ENCODE results near the gene MYLK.

The MYLK gene

DNA sequence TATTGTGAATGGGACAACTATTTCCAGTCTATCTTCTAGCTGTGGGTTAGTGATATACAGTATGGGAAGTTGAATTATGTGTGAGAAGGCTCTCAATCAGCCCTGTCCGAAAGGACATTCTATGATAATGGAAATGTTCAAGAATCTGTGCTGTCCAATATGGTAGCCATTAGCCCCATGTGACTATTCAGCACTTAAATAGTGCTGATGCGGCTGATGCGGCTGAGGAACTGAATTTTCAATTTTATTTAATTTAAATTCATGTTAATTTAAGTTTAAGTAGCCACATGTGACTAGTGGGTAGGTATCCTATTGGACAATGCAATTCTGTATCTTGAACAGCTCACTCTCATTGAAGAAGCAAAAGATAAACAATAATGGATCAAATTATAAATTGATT lies 98.5 kb downstream of the MYLK start:
- TF ChIP-seq POLR2AphosphoS5 (IDR thresholded peaks at IDR 0.05; ENCODE audit: borderline replicate concordance, low read depth, low read length) (no peak), EZH2 (IDR thresholded peaks at IDR 0.05) (no peak), FOXP2 (optimal IDR thresholded peaks at IDR 0.05; ENCODE audit: control extremely low read depth, extremely low read length, insufficient read depth) (no peak)
- no peak overlapping the region for H3K9ac ChIP-seq (ENCODE audit: insufficient read length)
- no peak overlapping the region for H3K4me3 ChIP-seq
- H3K27ac ChIP-seq: no peak overlapping the region
- no peak for DNase-seq (ENCODE audit: low read depth, low spot score)
- H3K36me3 ChIP-seq (ENCODE audit: insufficient read depth, low read length): no peaks in the 10 kb centered on the region
- H3K9me3 ChIP-seq (ENCODE audit: low read depth, low read length): no peaks in the 10 kb centered on the region

DNA sequence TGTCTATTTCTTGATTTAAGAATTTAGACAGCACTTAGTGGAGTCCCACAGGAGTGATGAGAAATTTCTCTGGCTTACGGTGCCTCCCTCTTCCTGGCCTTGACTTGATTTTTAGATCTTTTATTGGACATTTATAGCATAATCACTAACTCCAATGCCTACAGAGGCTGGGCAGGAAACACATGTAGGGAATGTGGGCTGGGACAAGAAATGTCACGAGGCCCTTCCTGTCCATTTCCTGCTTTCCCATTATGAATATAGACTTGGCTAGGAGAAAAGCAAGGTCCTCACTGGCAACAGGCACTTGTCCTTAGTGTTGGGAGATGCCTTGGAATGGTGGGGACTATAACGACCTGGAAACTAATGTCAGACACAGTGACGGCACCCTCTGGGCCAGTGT lies 100.3 kb downstream of the MYLK start:
- no peak overlapping the region for H3K9ac ChIP-seq (ENCODE audit: insufficient read length)

DNA sequence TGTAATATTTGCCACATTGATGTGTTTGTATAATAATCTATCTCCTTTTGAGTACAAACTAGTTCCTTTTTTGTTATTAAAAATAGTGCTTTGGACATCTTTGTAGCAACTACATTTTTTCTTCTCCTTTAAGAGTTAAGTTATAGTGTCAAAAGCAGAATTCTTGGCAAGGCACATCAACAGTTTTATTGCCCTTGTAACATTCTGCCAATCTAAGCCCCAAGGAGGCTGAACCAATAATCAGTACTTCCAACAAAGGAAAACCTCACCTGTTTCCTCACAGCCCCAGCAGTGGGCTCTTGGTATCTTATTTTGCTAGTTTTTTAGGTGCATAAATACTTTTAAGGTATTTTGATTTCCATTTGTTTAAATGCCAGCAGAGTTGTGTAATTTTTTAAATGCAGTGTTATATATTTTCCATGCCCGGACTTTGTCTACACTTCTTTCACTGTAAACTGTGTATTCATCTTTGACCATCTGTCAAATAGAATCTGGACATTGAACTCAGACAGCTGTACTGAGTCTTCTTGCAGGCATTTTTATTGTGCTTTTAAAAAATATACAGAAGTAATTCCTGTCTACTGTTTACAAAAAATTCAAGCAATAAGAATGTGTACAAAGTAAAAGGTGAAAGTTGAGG lies 101.0 kb downstream of the MYLK start:
- H3K4me3 ChIP-seq: no peak overlapping the region
- H3K27ac ChIP-seq: peak overlapping the region; percentile 34; the same call in 1 of the 2 replicates
- H3K9me3 ChIP-seq (ENCODE audit: low read depth, low read length): no peaks in the 10 kb centered on the region
- no peak overlapping the region for H3K9ac ChIP-seq (ENCODE audit: insufficient read length)
- TF ChIP-seq EZH2 (IDR thresholded peaks at IDR 0.05): no peak
- TF ChIP-seq POLR2AphosphoS5 (IDR thresholded peaks at IDR 0.05; ENCODE audit: borderline replicate concordance, low read depth, low read length): no peak
- no peak for TF ChIP-seq FOXP2 (optimal IDR thresholded peaks at IDR 0.05; ENCODE audit: control extremely low read depth, extremely low read length, insufficient read depth)
- no peak for DNase-seq (ENCODE audit: low read depth, low spot score)
- H3K36me3 ChIP-seq (ENCODE audit: insufficient read depth, low read length): no peaks in the 10 kb centered on the region

More for the DNA sequence above, 100.3 kb downstream of the MYLK start:
- Histone ChIP-seq H3K9me3 (ENCODE audit: low read depth, low read length) (no peaks in the 10 kb centered on the region), H3K27ac (peak overlapping the region; percentile 34; the same call in 1 of the 2 replicates), H3K4me3 (no peak overlapping the region), H3K36me3 (ENCODE audit: insufficient read depth, low read length) (no peaks in the 10 kb centered on the region)
- no peak for DNase-seq (ENCODE audit: low read depth, low spot score)
- TF ChIP-seq FOXP2 (optimal IDR thresholded peaks at IDR 0.05; ENCODE audit: control extremely low read depth, extremely low read length, insufficient read depth) (no peak), POLR2AphosphoS5 (IDR thresholded peaks at IDR 0.05; ENCODE audit: borderline replicate concordance, low read depth, low read length) (no peak), EZH2 (IDR thresholded peaks at IDR 0.05) (no peak)

DNA sequence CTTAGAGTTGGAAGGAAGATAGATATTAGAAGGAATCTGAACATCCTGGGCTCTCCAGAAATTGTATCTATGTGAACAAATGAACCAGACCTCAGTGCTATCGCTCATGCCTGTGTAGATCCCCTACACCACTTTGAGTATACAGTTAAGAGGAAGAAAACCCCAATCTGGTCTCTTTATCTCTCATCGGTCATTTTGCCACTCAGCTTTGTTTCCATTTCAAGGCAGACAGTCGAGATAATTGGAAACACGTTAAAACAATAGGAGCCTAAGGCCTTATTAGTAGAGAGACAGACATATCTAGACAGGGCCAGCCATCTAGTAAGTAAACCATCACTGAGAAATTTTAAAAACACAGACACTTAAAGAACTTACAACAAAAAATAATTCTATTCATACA lies 101.6 kb downstream of the MYLK start:
- Histone ChIP-seq H3K9ac (ENCODE audit: insufficient read length) (no peak overlapping the region), H3K27ac (no peak overlapping the region), H3K36me3 (ENCODE audit: insufficient read depth, low read length) (no peaks in the 10 kb centered on the region), H3K9me3 (ENCODE audit: low read depth, low read length) (no peaks in the 10 kb centered on the region), H3K4me3 (no peak overlapping the region)
- DNase-seq (ENCODE audit: low read depth, low spot score): no peak
- no peak for TF ChIP-seq FOXP2 (optimal IDR thresholded peaks at IDR 0.05; ENCODE audit: control extremely low read depth, extremely low read length, insufficient read depth)
- TF ChIP-seq EZH2 (IDR thresholded peaks at IDR 0.05): no peak
- no peak for TF ChIP-seq POLR2AphosphoS5 (IDR thresholded peaks at IDR 0.05; ENCODE audit: borderline replicate concordance, low read depth, low read length)

DNA sequence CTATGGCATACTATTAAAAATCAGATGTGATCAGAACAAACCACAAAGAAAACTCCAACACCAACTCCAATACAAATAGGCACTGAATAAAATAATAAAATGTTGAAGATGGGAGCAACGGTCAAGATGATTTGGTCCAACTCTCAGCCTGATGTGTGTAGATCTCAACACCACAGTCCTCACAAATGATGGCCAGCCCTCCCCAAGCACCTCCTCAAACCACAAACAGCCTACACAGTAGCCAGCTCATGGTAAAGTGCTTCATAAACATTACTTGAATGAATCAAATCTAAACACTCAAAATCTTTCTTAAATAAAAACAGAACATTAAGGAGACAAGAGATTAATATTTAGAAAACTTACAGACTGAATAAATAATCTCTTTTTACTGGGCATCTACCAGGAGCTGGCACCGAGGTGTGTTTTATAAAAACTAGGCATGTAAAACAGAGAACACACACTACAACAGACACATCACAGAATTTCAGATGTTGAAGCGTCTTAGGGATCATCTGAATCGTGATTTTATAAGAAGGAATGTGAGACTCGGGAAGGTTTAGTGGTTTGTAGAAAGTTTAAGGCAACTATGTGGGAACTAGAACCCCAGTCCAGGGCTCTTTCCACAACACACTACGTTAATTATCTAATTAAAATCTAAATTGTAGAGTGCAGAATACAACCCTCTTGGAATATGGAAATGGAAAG lies 102.4 kb downstream of the MYLK start:
- H3K9me3 ChIP-seq (ENCODE audit: low read depth, low read length): no peaks in the 10 kb centered on the region
- H3K4me3 ChIP-seq: no peak overlapping the region
- H3K9ac ChIP-seq (ENCODE audit: insufficient read length): no peak overlapping the region
- DNase-seq (ENCODE audit: low read depth, low spot score): no peak
- H3K36me3 ChIP-seq (ENCODE audit: insufficient read depth, low read length): no peaks in the 10 kb centered on the region
- no peak for TF ChIP-seq EZH2 (IDR thresholded peaks at IDR 0.05)
- TF ChIP-seq FOXP2 (optimal IDR thresholded peaks at IDR 0.05; ENCODE audit: control extremely low read depth, extremely low read length, insufficient read depth): no peak
- no peak overlapping the region for H3K27ac ChIP-seq

DNA sequence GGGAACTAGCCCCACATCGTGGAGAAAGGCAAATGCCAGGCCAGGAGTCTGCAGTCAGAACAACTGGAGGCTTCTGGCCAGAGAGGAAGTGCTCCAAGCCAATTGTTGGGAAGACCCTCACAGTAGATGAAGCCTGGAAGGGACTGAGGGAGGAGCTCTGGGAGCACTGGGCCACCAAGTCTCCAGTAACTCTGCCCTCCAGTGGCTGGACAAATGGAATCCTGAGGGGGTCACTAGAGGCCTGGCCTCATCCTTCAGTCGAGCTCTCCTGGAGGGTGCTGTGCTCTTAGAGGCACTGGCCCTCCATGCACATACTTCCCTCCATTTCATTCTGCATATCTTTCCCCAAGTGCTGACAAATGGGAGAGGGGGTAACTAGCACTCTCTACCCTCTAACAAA lies 103.0 kb downstream of the MYLK start:
- TF ChIP-seq FOXP2 (optimal IDR thresholded peaks at IDR 0.05; ENCODE audit: control extremely low read depth, extremely low read length, insufficient read depth) (no peak), POLR2AphosphoS5 (IDR thresholded peaks at IDR 0.05; ENCODE audit: borderline replicate concordance, low read depth, low read length) (no peak), EZH2 (IDR thresholded peaks at IDR 0.05) (no peak)
- no peaks in the 10 kb centered on the region for H3K9me3 ChIP-seq (ENCODE audit: low read depth, low read length)
- no peak overlapping the region for H3K4me3 ChIP-seq
- no peak overlapping the region for H3K27ac ChIP-seq
- no peak for DNase-seq (ENCODE audit: low read depth, low spot score)
- no peak overlapping the region for H3K9ac ChIP-seq (ENCODE audit: insufficient read length)
- no peaks in the 10 kb centered on the region for H3K36me3 ChIP-seq (ENCODE audit: insufficient read depth, low read length)

DNA sequence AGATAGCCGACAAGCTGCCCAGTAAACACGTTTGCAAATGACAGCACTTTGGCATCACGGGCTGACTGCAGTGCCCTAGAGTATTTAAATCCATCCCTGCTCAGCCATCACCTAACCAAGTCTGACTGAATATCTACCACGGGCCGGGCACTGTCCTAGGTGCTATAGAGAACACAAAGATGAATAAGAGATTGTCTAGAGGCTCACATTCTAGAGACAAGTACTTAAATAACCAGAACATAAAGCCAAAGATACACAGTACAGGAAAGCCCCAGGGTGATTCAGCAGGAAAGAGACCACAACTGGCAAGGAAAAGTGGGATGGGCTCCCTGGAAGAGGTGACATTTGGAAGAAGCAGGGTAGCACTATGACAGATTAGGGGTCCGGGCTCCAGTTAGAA lies 103.5 kb downstream of the MYLK start:
- H3K9ac ChIP-seq (ENCODE audit: insufficient read length): no peak overlapping the region
- H3K9me3 ChIP-seq (ENCODE audit: low read depth, low read length): no peaks in the 10 kb centered on the region
- TF ChIP-seq EZH2 (IDR thresholded peaks at IDR 0.05) (no peak), FOXP2 (optimal IDR thresholded peaks at IDR 0.05; ENCODE audit: control extremely low read depth, extremely low read length, insufficient read depth) (no peak), POLR2AphosphoS5 (IDR thresholded peaks at IDR 0.05; ENCODE audit: borderline replicate concordance, low read depth, low read length) (no peak)
- no peak overlapping the region for H3K27ac ChIP-seq
- no peak overlapping the region for H3K4me3 ChIP-seq
- DNase-seq (ENCODE audit: low read depth, low spot score): no peak
- no peaks in the 10 kb centered on the region for H3K36me3 ChIP-seq (ENCODE audit: insufficient read depth, low read length)

DNA sequence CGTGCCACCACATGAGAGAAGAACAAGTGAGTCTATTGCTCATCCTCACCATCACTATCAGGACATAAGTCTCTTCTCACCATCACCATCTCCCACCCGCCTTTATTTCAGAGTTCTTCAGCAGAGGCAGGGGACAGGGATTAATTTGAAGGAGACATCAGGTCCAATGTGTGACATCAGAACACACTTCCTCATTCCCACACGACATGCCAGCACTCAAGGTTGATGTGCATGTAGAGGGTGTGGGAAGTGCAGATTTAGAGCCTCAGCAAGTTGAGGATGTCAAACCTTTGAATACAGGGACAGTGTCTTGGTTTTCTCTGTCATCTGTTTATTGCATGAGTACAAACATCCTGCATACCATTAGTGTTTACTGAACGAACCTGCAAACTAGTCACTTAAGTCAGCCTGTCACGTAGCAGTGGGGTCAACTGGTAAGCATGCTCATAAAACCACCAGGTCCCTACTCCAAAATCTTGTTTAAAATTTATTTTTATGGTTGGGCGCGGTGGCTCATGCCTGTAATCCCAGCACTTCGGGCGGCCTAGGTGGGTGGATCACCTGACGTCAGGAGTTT lies 104.4 kb downstream of the MYLK start:
- H3K4me3 ChIP-seq: no peak overlapping the region

More for the DNA sequence above, 104.4 kb downstream of the MYLK start:
- DNase-seq (ENCODE audit: low read depth, low spot score): no peak
- Histone ChIP-seq H3K27ac (no peak overlapping the region), H3K9me3 (ENCODE audit: low read depth, low read length) (no peaks in the 10 kb centered on the region), H3K9ac (ENCODE audit: insufficient read length) (no peak overlapping the region), H3K36me3 (ENCODE audit: insufficient read depth, low read length) (no peaks in the 10 kb centered on the region)
- no peak for TF ChIP-seq FOXP2 (optimal IDR thresholded peaks at IDR 0.05; ENCODE audit: control extremely low read depth, extremely low read length, insufficient read depth)
- no peak for TF ChIP-seq EZH2 (IDR thresholded peaks at IDR 0.05)
- TF ChIP-seq POLR2AphosphoS5 (IDR thresholded peaks at IDR 0.05; ENCODE audit: borderline replicate concordance, low read depth, low read length): no peak

All from SK-N-MC (cell line).